PC-9 (cell line): ENCODE data around the gene NPFFR2. TPM values are rescaled to one million over a fixed set of nuclear protein-coding genes. Genes with fewer than 3 reads are reported as not detected.

ENCODE experiments used
- BruUV-seq: library from RNA; stranded (reverse); fragments of 400-500 nt; replicated peaks from 2 replicates; lab custom pipeline; 2021; lab: Mats Ljungman, UMichigan
- CTCF ChIA-PET: fragments of 300-600 bp; sonication (Branson Sonifier 250); formaldehyde crosslinking; loops from one replicate; lab custom pipeline; 2022; ENCODE audit warnings: antibody characterized with exemption; lab: Charles Lee
- POLR2A ChIA-PET: fragments of 300-600 bp; sonication (Branson Sonifier 250); formaldehyde crosslinking; loops from one replicate; lab custom pipeline; 2022; ENCODE audit warnings: antibody characterized with exemption; ENCODE audit not compliant: unreplicated experiment; lab: Charles Lee
- DNase-seq, 2 experiments: peaks; one replicate each; pipeline versions ENCODE4 v3.0.0 to v3.0.0-alpha.2; 2015 to 2022; ENCODE audit warnings: mixed read lengths in 1 of 2
- H2AFZ ChIP-seq: fragments of 200-600 bp; sonication (generic); 2 replicates; pipeline ENCODE4 v1.8.1; 2017; ENCODE audit warnings: antibody characterized with exemption
- H3F3A ChIP-seq: fragments of 200-600 bp; sonication (generic); 2 replicates; pipeline ENCODE4 v1.8.1; 2017; ENCODE audit warnings: antibody characterized with exemption, mild to moderate bottlenecking, low read depth; ENCODE audit not compliant: insufficient read depth
- H3K27ac ChIP-seq: fragments of 200-600 bp; sonication (generic); 2 replicates; pipeline ENCODE4 v1.6.1; 2016; ENCODE audit warnings: mixed run types
- H3K27me3 ChIP-seq: fragments of 200-600 bp; sonication (generic); 2 replicates; pipeline ENCODE4 v1.6.1; 2016; ENCODE audit warnings: low read depth, mixed run types; ENCODE audit not compliant: insufficient read depth
- H3K36me3 ChIP-seq: fragments of 200-600 bp; sonication (generic); 2 replicates; pipeline ENCODE4 v1.6.1; 2016; ENCODE audit warnings: low read depth, mixed run types
- H3K4me1 ChIP-seq: fragments of 200-600 bp; sonication (generic); replicated peaks from 2 replicates; pipeline ENCODE4 v1.6.1; 2016; ENCODE audit warnings: mixed run types; ENCODE audit not compliant: insufficient read depth
- H3K4me2 ChIP-seq: fragments of 200-600 bp; sonication (generic); 2 replicates; pipeline ENCODE4 v1.6.1; 2017; ENCODE audit warnings: mixed run types
- H3K4me3 ChIP-seq: fragments of 200-600 bp; sonication (generic); 2 replicates; pipeline ENCODE4 v1.6.1; 2016; ENCODE audit warnings: mixed run types
- H3K79me2 ChIP-seq: fragments of 200-600 bp; sonication (generic); 2 replicates; pipeline ENCODE4 v1.6.1; 2017; ENCODE audit warnings: low read depth, mixed run types
- H3K9me2 ChIP-seq: fragments of 200-600 bp; sonication (generic); 2 replicates; pipeline ENCODE4 v1.8.1; 2017; ENCODE audit warnings: mild to moderate bottlenecking; ENCODE audit not compliant: insufficient read depth
- H3K9me3 ChIP-seq: fragments of 200-600 bp; sonication (generic); 2 replicates; pipeline ENCODE4 v1.8.1; 2016; ENCODE audit warnings: low read depth; ENCODE audit not compliant: insufficient read depth
- H4K20me1 ChIP-seq: fragments of 200-600 bp; sonication (generic); 2 replicates; pipeline ENCODE4 v1.8.1; 2017; ENCODE audit not compliant: insufficient read depth
- CTCF ChIP-seq: fragments of 200-600 bp; sonication (generic); conservative IDR thresholded peaks from 2 replicates; pipeline ENCODE4 v1.6.1; 2017; ENCODE audit warnings: mixed run types, antibody characterized with exemption, mild to moderate bottlenecking, moderate library complexity
- EZH2 ChIP-seq: fragments of 200-600 bp; sonication (generic); IDR thresholded peaks from 2 replicates; pipeline ENCODE4 v1.8.0; 2017; ENCODE audit warnings: antibody characterized with exemption, low read depth
- intact Hi-C: fragments of 100-400 bp; cut with micrococcal nuclease; formaldehyde crosslinking; loops from one replicate; pipeline ENCODE4 v1.10.0; 2022; ENCODE audit not compliant: unreplicated experiment
- total RNA-seq: library from RNA; stranded (reverse); gene quantifications from 2 replicates; pipeline ENCODE4 v1.2.3, GENCODE V29; 2021

The NPFFR2 gene
- total RNA-seq, 1 experiment from 2014 or later = not detected

GRCh38 chr4:72016011-72016410 lies 15.8 kb upstream of the NPFFR2 start:
- DNase-seq = no peak
- Histone ChIP-seq H3K27me3 (no peaks in the 10 kb centered on the region), H3K4me1 (no peaks in the 10 kb centered on the region), H4K20me1 (no peaks in the 10 kb centered on the region), H3K9me2 (no peaks in the 10 kb centered on the region), H3F3A (no peaks in the 10 kb centered on the region), H3K9me3 (no peaks in the 10 kb centered on the region), H3K4me2 (no peak overlapping the region), H2AFZ (no peak overlapping the region), H3K36me3 (no peaks in the 10 kb centered on the region), H3K27ac (no peak overlapping the region), H3K4me3 (no peak overlapping the region), H3K79me2 (no peaks in the 10 kb centered on the region)
- intact Hi-C loops = no loop called here
- ChIA-PET CTCF (no interaction called here), POLR2A (no interaction called here)
- TF ChIP-seq EZH2 = no peak
- no peak for TF ChIP-seq CTCF
- no TSS peak for BruUV-seq

- H4K20me1 ChIP-seq = no peaks in the 10 kb centered on the region
- H3K27ac ChIP-seq = no peak overlapping the region
- no peaks in the 10 kb centered on the region for H3K9me3 ChIP-seq
- intact Hi-C loops = no loop called here
- no TSS peak for BruUV-seq
- H3K9me2 ChIP-seq = no peaks in the 10 kb centered on the region
- no peak overlapping the region for H2AFZ ChIP-seq
- H3K4me1 ChIP-seq = no peaks in the 10 kb centered on the region
- no peak for TF ChIP-seq CTCF
- TF ChIP-seq EZH2 = no peak
- no peaks in the 10 kb centered on the region for H3K27me3 ChIP-seq
- CTCF ChIA-PET = no interaction called here
- DNase-seq = no peak
- POLR2A ChIA-PET = no interaction called here
- no peaks in the 10 kb centered on the region for H3F3A ChIP-seq
- no peak overlapping the region for H3K4me3 ChIP-seq
- H3K36me3 ChIP-seq = no peaks in the 10 kb centered on the region
- no peaks in the 10 kb centered on the region for H3K79me2 ChIP-seq
- no peak overlapping the region for H3K4me2 ChIP-seq
Measured at GRCh38 chr4:72019688-72020087, 12.1 kb upstream of the NPFFR2 start.

- CTCF ChIA-PET = no interaction called here
- TF ChIP-seq CTCF = no peak
- no peak for TF ChIP-seq EZH2
Measured at GRCh38 chr4:72022553-72022952, 9.2 kb upstream of the NPFFR2 start.

More at GRCh38 chr4:72022553-72022952, 9.2 kb upstream of the NPFFR2 start:
- DNase-seq = no peak
- Histone ChIP-seq H4K20me1 (no peaks in the 10 kb centered on the region), H3K79me2 (no peaks in the 10 kb centered on the region), H2AFZ (no peak overlapping the region), H3K4me3 (no peak overlapping the region), H3K4me2 (no peak overlapping the region), H3K9me3 (no peaks in the 10 kb centered on the region), H3K36me3 (no peaks in the 10 kb centered on the region), H3F3A (no peaks in the 10 kb centered on the region), H3K27ac (no peak overlapping the region), H3K9me2 (no peaks in the 10 kb centered on the region), H3K4me1 (no peaks in the 10 kb centered on the region), H3K27me3 (no peaks in the 10 kb centered on the region)
- intact Hi-C loops = no loop called here
- no TSS peak for BruUV-seq
- POLR2A ChIA-PET = no interaction called here
